Measurements from ENCODE around the gene PTPMT1. TPM values are rescaled to one million over a fixed set of nuclear protein-coding genes. Genes with fewer than 3 reads are reported as not detected.
"Not testable (repeated sequence)": the region's sequence is repeated elsewhere in the genome, so short reads cannot be mapped to it uniquely, and the experiment has no call there.

The PTPMT1 gene
- total RNA-seq, 2 experiments from 2014 or later = 42.3 to 45.2 TPM

- ChIA-PET POLR2A (interaction anchor here (0.6 kb wide), 1 partner anchor 11 kb away, joined by 3 read pairs; no protein-coding TSS in a partner anchor), CTCF (interaction anchor here (0.6 to 1.3 kb wide), 2 partner anchors 18 to 158 kb away, joined by 3 read pairs; no protein-coding TSS in a partner anchor)
- Mint-ChIP-seq H3K4me1 (peaks cover 8% of the 10 kb centered on the region), H3K27me3 (no peaks in the 10 kb centered on the region), H3K27ac (no peak overlapping the region), H3K9me3 (no peaks in the 10 kb centered on the region), H3K36me3 (ENCODE audit: low read depth) (peaks cover 14% of the 10 kb centered on the region), H3K4me3 (no peak overlapping the region)
- DNase-seq = no peak
Measured at GRCh38 chr11:47532597-47533213, 32.7 kb upstream of the PTPMT1 start.

- Mint-ChIP-seq H3K9me3 (no peaks in the 10 kb centered on the region), H3K36me3 (ENCODE audit: low read depth) (peaks cover 16% of the 10 kb centered on the region), H3K4me1 (peaks cover 12% of the 10 kb centered on the region), H3K27ac (no peak overlapping the region), H3K4me3 (no peak overlapping the region), H3K27me3 (no peaks in the 10 kb centered on the region)
- ChIA-PET POLR2A (interaction anchor here (1.2 kb wide), 1 partner anchor 19 kb away, joined by 4 read pairs; the partner anchor contains the start of gene CELF1), CTCF (interaction anchor here (0.6 to 1.5 kb wide), 4 partner anchors 10 to 79 kb away, joined by 3 to 4 read pairs (median 3); no protein-coding TSS in a partner anchor)
- DNase-seq = no peak
Measured at GRCh38 chr11:47533690-47534151, 31.7 kb upstream of the PTPMT1 start.

GRCh38 chr11:47534704-47535251 lies 30.6 kb upstream of the PTPMT1 start:
- DNase-seq = no peak
- Mint-ChIP-seq H3K27me3 (no peaks in the 10 kb centered on the region), H3K27ac (no peak overlapping the region), H3K4me1 (peaks cover 21% of the 10 kb centered on the region), H3K36me3 (ENCODE audit: low read depth) (peaks cover 18% of the 10 kb centered on the region), H3K4me3 (no peak overlapping the region), H3K9me3 (no peaks in the 10 kb centered on the region)
- CTCF ChIA-PET = interaction anchor here (0.7 to 1.5 kb wide), 3 partner anchors 11 to 52 kb away, joined by 3 to 4 read pairs (median 3); no protein-coding TSS in a partner anchor
- POLR2A ChIA-PET = interaction anchor here (1.1 to 1.4 kb wide), 3 partner anchors 10 to 20 kb away, joined by 3 to 5 read pairs (median 4); partner anchors contain the start of gene CELF1

- peaks cover 25% of the 10 kb centered on the region for H3K36me3 Mint-ChIP-seq (ENCODE audit: low read depth)
- no peaks in the 10 kb centered on the region for H3K9me3 Mint-ChIP-seq
- ChIA-PET POLR2A (no interaction called here), CTCF (interaction anchor here (0.9 to 1.5 kb wide), 2 partner anchors 15 to 25 kb away, joined by 3 read pairs; no protein-coding TSS in a partner anchor)
- no peak overlapping the region for H3K4me3 Mint-ChIP-seq
- no peaks in the 10 kb centered on the region for H3K27me3 Mint-ChIP-seq
- H3K27ac Mint-ChIP-seq = no peak overlapping the region
- DNase-seq = no peak
- H3K4me1 Mint-ChIP-seq = peaks cover 35% of the 10 kb centered on the region
Measured at GRCh38 chr11:47536915-47537314, 28.5 kb upstream of the PTPMT1 start.

- ChIA-PET POLR2A (interaction anchor here (1.2 to 4.1 kb wide), 4 partner anchors 13 to 227 kb away, joined by 3 to 33 read pairs (median 4); partner anchors contain the start of gene CELF1), CTCF (interaction anchor here (0.6 to 1.7 kb wide), 3 partner anchors 8 to 14 kb away, joined by 3 to 6 read pairs (median 3); partner anchors contain the start of gene CELF1)
- H3K9me3 Mint-ChIP-seq = no peaks in the 10 kb centered on the region
- no peak for DNase-seq
- no peak overlapping the region for H3K4me3 Mint-ChIP-seq
- H3K36me3 Mint-ChIP-seq (ENCODE audit: low read depth) = peaks cover 26% of the 10 kb centered on the region
- H3K27ac Mint-ChIP-seq = peak overlapping the region; percentile 16
- H3K4me1 Mint-ChIP-seq = peaks cover 47% of the 10 kb centered on the region
- no peaks in the 10 kb centered on the region for H3K27me3 Mint-ChIP-seq
Measured at GRCh38 chr11:47538741-47539565, 26.4 kb upstream of the PTPMT1 start.

- DNase-seq = no peak
- POLR2A ChIA-PET = interaction anchor here (1.2 to 4.1 kb wide), 6 partner anchors 12 to 325 kb away, joined by 3 to 33 read pairs (median 4); partner anchors contain the start of genes CELF1, DDB2 and PTPMT1
- no peaks in the 10 kb centered on the region for H3K9me3 Mint-ChIP-seq
- peaks cover 30% of the 10 kb centered on the region for H3K36me3 Mint-ChIP-seq (ENCODE audit: low read depth)
- H3K27ac Mint-ChIP-seq = peak overlapping the region; percentile 76
- H3K4me3 Mint-ChIP-seq = no peak overlapping the region
- CTCF ChIA-PET = interaction anchor here (0.9 to 3.0 kb wide), 6 partner anchors 9 to 416 kb away, joined by 3 to 17 read pairs (median 4); partner anchors contain the start of gene CELF1
- H3K4me1 Mint-ChIP-seq = peaks cover 54% of the 10 kb centered on the region
- H3K27me3 Mint-ChIP-seq = no peaks in the 10 kb centered on the region
Measured at GRCh38 chr11:47539681-47540039, 25.7 kb upstream of the PTPMT1 start.

GRCh38 chr11:47541070-47541469 lies 24.3 kb upstream of the PTPMT1 start:
- H3K4me3 Mint-ChIP-seq = no peak overlapping the region
- no peak for DNase-seq
- peaks cover 24% of the 10 kb centered on the region for H3K36me3 Mint-ChIP-seq (ENCODE audit: low read depth)
- ChIA-PET POLR2A (interaction anchor here (1.4 to 4.1 kb wide), 4 partner anchors 10 to 326 kb away, joined by 3 to 33 read pairs (median 4); partner anchors contain the start of genes CELF1, DDB2 and PTPMT1), CTCF (interaction anchor here (0.6 to 3.0 kb wide), 5 partner anchors 10 to 169 kb away, joined by 3 to 17 read pairs (median 3); no protein-coding TSS in a partner anchor)
- no peaks in the 10 kb centered on the region for H3K27me3 Mint-ChIP-seq
- H3K27ac Mint-ChIP-seq = peak overlapping the region; percentile 76
- peaks cover 52% of the 10 kb centered on the region for H3K4me1 Mint-ChIP-seq
- H3K9me3 Mint-ChIP-seq = no peaks in the 10 kb centered on the region

- H3K4me1 Mint-ChIP-seq = peaks cover 58% of the 10 kb centered on the region
- ChIA-PET CTCF (no interaction called here), POLR2A (interaction anchor here (1.8 kb wide), 1 partner anchor 10 kb away, joined by 5 read pairs; no protein-coding TSS in a partner anchor)
- H3K9me3 Mint-ChIP-seq = no peaks in the 10 kb centered on the region
- no peak for DNase-seq
- H3K27me3 Mint-ChIP-seq = no peaks in the 10 kb centered on the region
- H3K4me3 Mint-ChIP-seq = no peak overlapping the region
- peaks cover 29% of the 10 kb centered on the region for H3K36me3 Mint-ChIP-seq (ENCODE audit: low read depth)
- no peak overlapping the region for H3K27ac Mint-ChIP-seq
Measured at GRCh38 chr11:47545298-47545697, 20.1 kb upstream of the PTPMT1 start.

- peak overlapping the region; percentile 31 for H3K27ac Mint-ChIP-seq
- H3K27me3 Mint-ChIP-seq, H3K9me3 Mint-ChIP-seq, H3K4me3 Mint-ChIP-seq, POLR2A ChIA-PET, DNase-seq: not testable (repeated sequence)
- peaks cover 26% of the 10 kb centered on the region for H3K36me3 Mint-ChIP-seq (ENCODE audit: low read depth)
- peaks cover 58% of the 10 kb centered on the region for H3K4me1 Mint-ChIP-seq
- CTCF ChIA-PET = interaction anchor here (0.6 kb wide), 1 partner anchor 13 kb away, joined by 4 read pairs; no protein-coding TSS in a partner anchor
Measured at GRCh38 chr11:47546274-47546673, 19.1 kb upstream of the PTPMT1 start.

GRCh38 chr11:47550288-47551047 lies 14.9 kb upstream of the PTPMT1 start:
- Mint-ChIP-seq H3K27me3 (no peaks in the 10 kb centered on the region), H3K4me1 (peaks cover 46% of the 10 kb centered on the region), H3K36me3 (ENCODE audit: low read depth) (peaks cover 27% of the 10 kb centered on the region), H3K27ac (peak overlapping the region; percentile 52), H3K9me3 (no peaks in the 10 kb centered on the region), H3K4me3 (peak overlapping the region; percentile 96)
- ChIA-PET CTCF (interaction anchor here (0.7 to 3.1 kb wide), 7 partner anchors 9 to 60 kb away, joined by 3 to 17 read pairs (median 3); partner anchors contain the start of gene NDUFS3), POLR2A (interaction anchor here (1.3 to 5.0 kb wide), 7 partner anchors 9 to 335 kb away, joined by 5 to 55 read pairs (median 7); partner anchors contain the start of genes ACP2, DDB2, KBTBD4 and NDUFS3)
- no peak for DNase-seq

GRCh38 chr11:47551086-47551485 lies 14.3 kb upstream of the PTPMT1 start:
- Mint-ChIP-seq H3K27ac (peak overlapping the region; percentile 89), H3K36me3 (ENCODE audit: low read depth) (peaks cover 27% of the 10 kb centered on the region), H3K4me3 (peak overlapping the region; percentile 96), H3K27me3 (no peaks in the 10 kb centered on the region), H3K9me3 (no peaks in the 10 kb centered on the region), H3K4me1 (peaks cover 46% of the 10 kb centered on the region)
- POLR2A ChIA-PET = interaction anchor here (0.7 to 5.0 kb wide), 10 partner anchors 10 to 336 kb away, joined by 3 to 55 read pairs (median 6); partner anchors contain the start of genes ACP2, DDB2, KBTBD4 and NDUFS3
- CTCF ChIA-PET = interaction anchor here (0.8 to 3.1 kb wide), 11 partner anchors 10 to 288 kb away, joined by 3 to 17 read pairs (median 3); partner anchors contain the start of genes KBTBD4 and NDUFS3
- DNase-seq = no peak

All from activated CD4-positive, alpha-beta memory T cell treated with anti-CD3 and anti-CD28 coated beads, Interleukin-2, amount 10 ng/mL, durations not matched to agents 7 days and 5 days (primary cell).